ENCODE results near the gene RNF103.
"Not testable (repeated sequence)": the region's sequence is repeated elsewhere in the genome, so short reads cannot be mapped to it uniquely, and the experiment has no call there.

Gene RNF103, protein sequence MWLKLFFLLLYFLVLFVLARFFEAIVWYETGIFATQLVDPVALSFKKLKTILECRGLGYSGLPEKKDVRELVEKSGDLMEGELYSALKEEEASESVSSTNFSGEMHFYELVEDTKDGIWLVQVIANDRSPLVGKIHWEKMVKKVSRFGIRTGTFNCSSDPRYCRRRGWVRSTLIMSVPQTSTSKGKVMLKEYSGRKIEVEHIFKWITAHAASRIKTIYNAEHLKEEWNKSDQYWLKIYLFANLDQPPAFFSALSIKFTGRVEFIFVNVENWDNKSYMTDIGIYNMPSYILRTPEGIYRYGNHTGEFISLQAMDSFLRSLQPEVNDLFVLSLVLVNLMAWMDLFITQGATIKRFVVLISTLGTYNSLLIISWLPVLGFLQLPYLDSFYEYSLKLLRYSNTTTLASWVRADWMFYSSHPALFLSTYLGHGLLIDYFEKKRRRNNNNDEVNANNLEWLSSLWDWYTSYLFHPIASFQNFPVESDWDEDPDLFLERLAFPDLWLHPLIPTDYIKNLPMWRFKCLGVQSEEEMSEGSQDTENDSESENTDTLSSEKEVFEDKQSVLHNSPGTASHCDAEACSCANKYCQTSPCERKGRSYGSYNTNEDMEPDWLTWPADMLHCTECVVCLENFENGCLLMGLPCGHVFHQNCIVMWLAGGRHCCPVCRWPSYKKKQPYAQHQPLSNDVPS

GRCh38 chr2:86623494-86624266 lies at the start of gene RNF103:
Gene RNF103, minus strand, starts transcription at chr2:86623865. Its CDS starts 979 bp downstream, at chr2:86622886.
- DNase-seq, result peak; percentile 94

GRCh38 chr2:86673011-86673410 lies 49.3 kb upstream of the RNF103 start:
- DNase-seq, result no peak

- no peak for DNase-seq
These were observed 48.4 kb upstream of the RNF103 start for GRCh38 chr2:86672027-86672545.

DNA sequence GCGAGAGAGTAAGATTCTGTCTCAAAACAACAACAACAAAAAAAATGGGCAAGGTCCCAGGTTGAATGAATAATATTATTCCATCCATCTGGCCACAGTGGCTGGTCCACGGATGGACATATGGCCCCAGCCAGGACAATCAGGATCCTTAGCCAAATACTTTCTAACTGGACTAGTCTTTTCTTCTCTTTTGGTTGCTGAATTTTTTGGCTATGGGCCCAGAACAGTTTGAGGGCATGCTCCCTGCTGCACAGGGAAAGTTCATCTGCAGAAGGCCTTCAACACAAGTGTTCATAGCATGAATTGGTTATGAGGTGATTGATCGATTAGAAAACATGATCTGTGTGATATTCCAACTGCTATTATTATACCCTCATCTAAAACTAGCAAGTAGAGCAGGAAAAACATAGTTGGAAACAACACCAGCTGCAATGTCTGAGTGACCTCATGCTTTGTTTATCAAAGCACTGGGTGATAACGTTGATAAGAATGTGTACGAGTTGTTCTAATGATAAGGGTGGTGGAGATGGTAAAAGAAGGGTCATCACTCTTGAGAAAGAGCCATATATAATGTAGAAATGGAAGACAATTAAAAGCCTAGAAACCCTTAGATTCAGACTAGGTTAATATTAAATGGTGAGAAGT lies 47.8 kb upstream of the RNF103 start:
- DNase-seq, result no peak

DNA sequence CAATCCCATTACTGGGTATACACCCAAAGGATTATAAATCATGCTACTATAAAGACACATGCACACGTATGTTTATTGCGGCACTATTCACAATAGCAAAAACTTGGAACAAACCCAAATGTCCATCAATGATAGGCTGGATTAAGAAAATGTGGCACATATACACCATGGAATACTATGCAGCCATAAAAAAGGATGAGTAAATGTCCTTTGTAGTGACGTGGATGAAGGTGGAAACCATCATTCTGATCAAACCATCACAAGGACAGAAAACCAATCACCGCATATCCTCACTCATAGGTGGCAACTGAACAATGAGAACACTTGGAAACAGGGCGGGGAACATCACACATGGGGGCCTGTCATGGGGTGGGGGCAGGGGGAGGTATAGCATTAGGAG lies 45.7 kb upstream of the RNF103 start:
- DNase-seq, result not testable (repeated sequence)

- no peak for DNase-seq
These were observed 37.7 kb upstream of the RNF103 start for GRCh38 chr2:86661333-86661732.

DNA sequence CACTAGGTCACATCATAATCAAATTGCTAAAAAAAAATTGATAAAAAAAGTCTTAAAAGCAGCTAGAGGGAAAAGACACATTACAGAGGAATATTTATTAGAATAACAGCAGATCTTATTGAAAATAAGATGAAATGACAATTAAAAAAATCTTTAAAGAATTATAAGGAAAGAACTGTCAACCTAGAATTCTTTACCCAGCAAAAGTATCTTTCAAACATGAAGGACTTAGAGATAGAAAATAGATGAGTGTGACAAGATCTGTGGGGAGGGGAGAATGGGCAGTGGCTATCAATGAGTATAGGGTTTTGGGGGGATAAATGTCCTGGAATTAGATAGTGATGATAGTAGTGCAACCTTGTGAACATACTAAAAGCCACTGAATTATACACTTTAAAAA lies 26.5 kb upstream of the RNF103 start:
- no peak for DNase-seq

- no peak for DNase-seq
These were observed 25.7 kb upstream of the RNF103 start for GRCh38 chr2:86649119-86649947.

GRCh38 chr2:86648681-86649080 lies 25.0 kb upstream of the RNF103 start:
- no peak for DNase-seq

GRCh38 chr2:86646865-86647264 lies 23.2 kb upstream of the RNF103 start:
- DNase-seq, result no peak

- DNase-seq, result no peak
These were observed 22.7 kb upstream of the RNF103 start for GRCh38 chr2:86646329-86646728.

DNA sequence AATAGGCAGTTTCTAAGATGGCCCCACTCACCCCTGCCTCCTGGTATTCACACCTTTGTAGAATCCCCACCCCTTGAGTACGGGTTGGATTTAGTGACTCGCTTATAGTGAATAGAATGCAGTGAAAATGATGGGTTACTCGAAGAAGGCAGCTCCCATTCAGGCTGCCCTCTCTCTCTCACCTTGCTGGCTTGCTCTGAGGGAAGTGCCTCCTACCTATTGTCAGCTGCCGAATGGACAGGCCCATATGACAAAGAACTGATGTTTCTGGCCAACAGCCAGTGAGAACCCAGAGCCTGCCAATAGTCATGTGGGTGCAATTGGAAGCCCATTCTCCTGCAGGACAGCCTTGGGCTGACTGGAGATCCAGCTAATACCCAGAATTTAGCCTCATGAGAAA lies 22.1 kb upstream of the RNF103 start:
- DNase-seq, result no peak

DNA sequence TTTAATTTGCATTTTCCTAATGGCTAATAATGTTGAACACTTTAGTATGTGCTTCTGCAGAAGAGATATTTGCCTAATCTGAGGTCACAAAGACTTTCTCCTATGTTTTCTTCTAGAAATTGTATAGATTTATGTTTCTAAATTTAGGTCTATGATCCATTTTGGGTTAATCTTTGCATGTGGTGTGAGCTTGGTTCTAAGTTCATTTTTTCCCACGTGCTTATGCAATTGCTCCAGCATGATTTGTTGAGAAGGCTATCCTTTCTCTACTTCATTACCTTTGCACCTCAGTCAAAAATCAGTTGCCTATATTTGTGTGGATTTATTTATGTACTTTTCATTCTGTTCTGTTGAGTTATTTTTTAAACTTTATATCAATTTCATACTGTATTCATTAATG lies 15.0 kb upstream of the RNF103 start:
- no peak for DNase-seq

GRCh38 chr2:86636842-86637241 lies 13.2 kb upstream of the RNF103 start:
- DNase-seq, result no peak

DNA sequence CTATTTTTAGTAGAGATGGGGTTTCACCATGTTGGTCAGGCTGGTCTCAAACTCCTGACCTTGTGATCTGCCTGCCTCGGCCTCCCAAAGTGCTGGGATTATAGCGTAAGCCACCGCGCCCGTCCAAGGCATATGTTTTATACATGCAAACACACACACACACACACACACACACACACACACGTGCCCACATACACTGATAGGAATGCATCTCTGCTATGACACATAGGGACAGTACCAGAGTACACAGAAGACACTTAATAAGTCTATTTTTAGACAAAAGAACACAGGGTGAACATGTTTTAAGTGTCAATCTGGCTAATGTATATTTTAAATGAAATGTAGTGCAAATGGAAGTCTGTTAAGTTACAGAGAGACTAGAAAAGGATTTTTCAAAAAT lies 10.7 kb upstream of the RNF103 start:
- DNase-seq, result no peak

- DNase-seq, result no peak
These were observed 9.5 kb upstream of the RNF103 start for GRCh38 chr2:86633155-86633651.

DNA sequence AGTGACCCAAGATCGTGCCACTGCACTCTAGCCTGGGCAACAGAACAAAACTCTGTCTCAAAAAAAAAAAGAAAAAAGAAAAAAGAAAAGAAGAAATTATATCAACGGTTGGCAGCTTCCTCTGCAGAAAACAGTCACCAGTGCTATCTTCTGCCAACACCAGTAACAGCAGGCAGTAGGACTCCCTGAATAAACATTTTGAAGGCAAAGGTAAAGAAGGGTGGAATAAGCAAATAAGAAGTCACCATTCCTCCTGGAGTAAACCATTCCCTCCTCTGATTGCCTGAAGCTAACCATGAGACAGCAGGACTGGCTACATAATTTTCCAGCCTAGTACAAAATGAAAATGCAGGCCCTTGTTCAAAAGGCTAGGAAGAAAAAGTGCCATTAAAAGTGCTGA lies 9.0 kb upstream of the RNF103 start:
- DNase-seq, result no peak

- no peak for DNase-seq
These were observed 8.3 kb upstream of the RNF103 start for GRCh38 chr2:86631846-86632485.

GRCh38 chr2:86628091-86628522 lies 4.4 kb upstream of the RNF103 start:
- no peak for DNase-seq

DNA sequence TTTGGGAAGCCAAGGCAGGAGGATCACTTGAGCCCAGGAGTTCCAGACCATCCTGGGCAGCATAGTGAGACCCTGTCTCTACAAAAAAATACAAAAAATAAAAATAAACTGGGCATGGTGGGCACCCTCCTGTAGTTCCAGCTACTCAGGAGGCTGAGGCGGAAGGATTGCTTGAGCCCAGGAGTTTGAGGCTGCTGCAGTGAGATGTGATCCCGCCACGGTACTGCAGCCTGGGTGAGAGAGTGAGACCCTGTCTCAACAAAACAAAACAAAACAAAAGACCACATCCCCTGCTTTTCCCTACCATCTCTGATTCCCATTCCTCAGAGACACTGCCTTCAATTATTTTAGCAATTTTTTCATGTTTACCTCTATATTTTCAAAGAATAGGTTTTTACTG lies 3.9 kb upstream of the RNF103 start:
- DNase-seq, result no peak

DNA sequence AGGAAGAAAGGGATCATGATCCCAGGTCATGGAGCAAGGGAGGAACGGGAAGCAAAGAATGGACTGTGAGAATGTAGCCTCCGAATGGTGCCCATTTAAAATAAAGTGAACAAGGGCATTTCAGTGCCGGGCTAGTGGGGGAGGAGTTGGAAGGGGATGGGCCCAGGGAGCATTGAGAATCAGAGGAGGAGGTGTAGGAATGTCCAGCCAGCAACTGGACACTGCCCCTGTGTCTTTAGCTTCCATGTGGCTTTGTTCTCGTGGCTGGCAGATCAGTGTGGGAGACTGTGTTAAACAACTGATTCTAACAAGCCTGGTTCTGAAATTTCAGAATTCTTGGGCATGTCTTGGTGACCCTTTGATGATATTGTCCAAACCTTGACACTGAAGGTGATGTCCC lies 1.4 kb upstream of the RNF103 start:
- DNase-seq, result no peak

- no peak for DNase-seq
These were observed 542 bp upstream of the RNF103 start for GRCh38 chr2:86624267-86624547.
